ENCODE measurements around the gene HSPB8.

HSPB8 gene

GRCh38 chr12:119178544-119179334, at the start of gene HSPB8:
TSS of gene HSPB8 (plus strand) at chr12:119178931. CDS start at chr12:119179313, 382 bp downstream.
- peak; percentile 94 for DNase-seq (ENCODE audit: low spot score)

GRCh38 chr12:119129827-119130434, 48.8 kb upstream of the HSPB8 start:
- DNase-seq (ENCODE audit: low spot score) = no peak

DNA sequence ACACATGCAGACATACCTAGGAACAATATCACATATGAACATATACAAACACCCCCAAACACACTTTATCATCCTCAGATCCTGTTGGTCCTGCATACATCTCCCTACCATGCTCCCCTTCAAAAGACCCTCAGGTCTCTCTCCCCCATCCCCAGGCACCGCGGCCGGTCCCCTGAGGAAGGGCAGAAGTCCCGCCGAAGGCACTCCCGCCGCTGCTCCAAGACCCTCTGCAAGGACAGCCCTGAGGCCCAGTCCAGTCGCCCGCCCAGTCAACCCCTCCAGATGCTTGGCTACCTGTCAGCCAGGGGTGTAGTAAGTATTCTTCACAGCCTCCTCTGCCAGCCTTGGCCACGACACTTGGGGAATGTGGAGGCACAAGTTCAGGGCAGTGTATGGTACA, 48.2 kb upstream of the HSPB8 start:
- no peak for DNase-seq (ENCODE audit: low spot score)

GRCh38 chr12:119134284-119135072, 44.3 kb upstream of the HSPB8 start:
- no peak for DNase-seq (ENCODE audit: low spot score)

GRCh38 chr12:119136811-119137410, 41.8 kb upstream of the HSPB8 start:
- DNase-seq (ENCODE audit: low spot score) = no peak

- no peak for DNase-seq (ENCODE audit: low spot score)
Measured at GRCh38 chr12:119139448-119139847, 39.3 kb upstream of the HSPB8 start.

- DNase-seq (ENCODE audit: low spot score) = no peak
Measured at GRCh38 chr12:119145367-119145766, 33.4 kb upstream of the HSPB8 start.

DNA sequence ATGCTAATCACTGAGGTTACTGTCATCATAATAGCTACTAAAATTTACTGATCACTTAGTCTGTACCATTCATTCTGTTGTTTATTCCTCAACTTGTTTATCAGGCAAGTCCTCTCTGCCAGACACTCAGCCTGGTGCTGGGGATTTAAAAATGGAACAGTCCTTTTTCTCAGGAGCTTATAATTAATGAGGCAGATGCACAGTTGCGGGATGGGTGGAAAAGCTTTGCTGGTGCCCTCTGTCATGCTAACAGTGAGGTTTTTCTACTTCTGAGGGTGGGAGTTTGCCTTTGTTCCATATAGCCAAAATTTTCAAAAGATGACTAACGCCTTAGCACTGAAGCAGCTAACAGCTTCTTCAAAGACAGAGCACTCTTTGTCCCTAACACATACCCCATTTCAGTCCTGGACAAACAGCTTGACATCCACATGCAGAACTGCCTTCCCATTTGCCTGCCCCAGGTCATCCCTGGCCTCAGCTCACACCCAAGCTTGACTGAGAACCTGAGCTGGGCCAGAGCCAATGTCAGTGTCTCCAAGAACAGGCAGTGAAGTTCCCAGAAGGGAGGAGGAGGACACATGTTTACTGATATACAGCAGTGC, 30.8 kb upstream of the HSPB8 start:
- DNase-seq (ENCODE audit: low spot score) = no peak

- no peak for DNase-seq (ENCODE audit: low spot score)
Measured at GRCh38 chr12:119149270-119149669, 29.5 kb upstream of the HSPB8 start.

- DNase-seq (ENCODE audit: low spot score) = no peak
Measured at GRCh38 chr12:119151445-119152026, 27.2 kb upstream of the HSPB8 start.

DNA sequence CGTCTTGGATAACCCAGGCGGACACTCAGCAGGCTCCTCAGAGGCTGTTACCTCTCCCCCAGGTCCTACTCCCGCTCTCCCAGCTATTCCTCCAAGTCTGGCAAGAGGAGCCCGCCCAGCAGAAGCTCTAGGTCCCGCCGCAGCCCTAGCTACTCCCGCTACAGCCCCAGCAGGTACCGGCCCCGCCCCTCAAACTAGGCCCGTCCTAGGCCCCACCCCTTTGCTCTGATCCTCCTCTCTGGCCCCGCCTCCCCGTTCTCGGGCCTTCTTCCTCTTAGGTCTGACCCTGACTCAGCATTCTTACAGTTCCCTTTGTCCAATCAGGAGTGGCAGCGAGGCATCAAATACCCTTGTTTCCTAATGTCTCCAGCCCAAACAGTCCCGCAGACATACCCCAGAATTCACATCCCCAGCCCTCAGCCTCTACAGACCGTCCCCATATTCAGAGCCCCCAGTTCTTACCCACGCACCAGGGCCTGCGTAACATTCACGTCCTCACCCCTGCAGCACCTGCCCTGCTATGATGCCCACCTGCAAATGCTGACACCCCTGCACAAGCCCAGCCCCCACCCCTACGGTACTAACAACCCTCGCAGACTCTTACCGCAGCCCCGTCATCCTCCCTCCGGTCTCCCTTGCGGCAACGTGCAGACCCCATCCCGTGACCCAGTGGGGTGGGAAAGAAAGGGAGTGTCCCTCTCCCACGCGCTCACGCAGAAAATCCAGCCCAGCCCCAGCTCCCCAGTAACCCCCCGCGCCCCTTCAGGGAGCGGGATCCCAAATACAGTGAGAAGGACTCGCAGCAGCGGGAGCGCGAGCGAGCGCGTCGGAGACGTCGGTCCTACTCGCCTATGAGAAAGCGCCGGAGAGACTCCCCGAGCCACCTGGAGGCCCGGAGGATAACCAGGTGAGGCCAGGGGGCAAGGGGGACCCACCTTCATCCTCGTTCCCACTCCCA, 25.0 kb upstream of the HSPB8 start:
- peak; percentile 7 for DNase-seq (ENCODE audit: low spot score)

- DNase-seq (ENCODE audit: low spot score) = no peak
Measured at GRCh38 chr12:119154435-119154818, 24.3 kb upstream of the HSPB8 start.

GRCh38 chr12:119156401-119157044, 22.2 kb upstream of the HSPB8 start:
- no peak for DNase-seq (ENCODE audit: low spot score)

GRCh38 chr12:119157528-119157927, 21.2 kb upstream of the HSPB8 start:
- DNase-seq (ENCODE audit: low spot score) = no peak

DNA sequence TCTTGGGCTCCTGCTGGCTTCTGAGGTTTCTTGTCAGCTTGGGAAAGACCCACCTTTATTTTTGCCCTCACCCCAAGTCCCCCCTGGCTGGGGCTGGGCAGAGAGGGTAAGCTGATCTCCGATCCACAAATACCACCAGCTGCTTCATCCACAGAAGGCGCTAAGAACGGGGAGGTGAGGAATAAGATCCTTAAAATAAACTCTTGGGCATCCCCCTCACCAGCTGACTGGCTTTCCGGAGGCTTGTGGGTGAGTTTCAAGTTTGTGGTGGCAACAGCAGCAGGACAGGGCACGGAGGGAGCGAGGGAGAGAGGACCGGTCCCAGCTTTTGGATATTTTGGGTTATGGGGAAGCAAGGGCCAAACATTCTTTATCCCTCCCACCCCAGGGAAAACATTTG, 20.8 kb upstream of the HSPB8 start:
- DNase-seq (ENCODE audit: low spot score) = no peak

GRCh38 chr12:119158402-119158801, 20.3 kb upstream of the HSPB8 start:
- no peak for DNase-seq (ENCODE audit: low spot score)

DNA sequence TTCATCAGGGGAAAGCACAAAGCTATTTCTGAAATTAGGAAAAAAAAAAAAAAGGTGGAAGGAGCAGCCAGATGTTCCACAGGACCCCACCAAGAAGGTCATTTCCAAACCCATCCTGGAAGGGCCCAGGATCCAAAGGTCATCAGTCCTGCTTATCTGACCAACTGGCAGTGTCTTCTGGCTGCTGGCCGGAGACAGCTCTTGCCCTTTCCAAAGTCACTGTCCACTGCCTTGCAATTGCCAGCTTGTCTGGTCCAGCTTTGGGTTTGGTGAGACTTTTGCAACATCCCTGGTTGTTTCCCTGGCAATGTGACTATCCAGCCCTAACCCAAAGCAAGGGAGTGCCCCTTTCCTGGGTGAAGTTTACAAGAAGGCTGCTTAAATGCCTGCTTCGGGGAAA, 18.9 kb upstream of the HSPB8 start:
- no peak for DNase-seq (ENCODE audit: low spot score)

GRCh38 chr12:119167902-119168301, 10.8 kb upstream of the HSPB8 start:
- DNase-seq (ENCODE audit: low spot score) = no peak

- no peak for DNase-seq (ENCODE audit: low spot score)
Measured at GRCh38 chr12:119168721-119169120, 10.0 kb upstream of the HSPB8 start.

DNA sequence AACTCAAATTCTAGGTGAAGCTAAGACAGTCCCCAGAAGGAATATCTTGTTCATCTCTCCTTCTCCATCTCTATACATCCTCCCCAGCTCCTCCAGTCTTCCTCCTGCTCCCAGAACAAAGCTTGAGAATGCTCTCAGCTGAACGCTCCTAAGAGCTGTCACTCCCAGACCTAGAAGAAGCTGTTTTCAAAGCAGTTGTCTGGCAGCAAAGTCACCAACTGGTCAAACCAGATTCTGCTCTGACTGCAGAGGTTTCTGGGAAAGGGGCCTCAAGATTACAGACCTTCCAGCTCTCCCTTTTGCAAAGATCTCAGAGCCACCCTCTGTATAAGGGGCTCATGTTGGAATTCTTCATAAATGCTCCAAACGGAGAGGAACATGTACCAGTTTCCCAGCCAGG, 9.6 kb upstream of the HSPB8 start:
- no peak for DNase-seq (ENCODE audit: low spot score)
